Smooth muscle cell (in vitro differentiated cells): ENCODE measurements around the gene TRIM22. TPM values are rescaled to one million over a fixed set of nuclear protein-coding genes. Genes with fewer than 3 reads are reported as not detected.

Source experiments
- polyA plus RNA-seq: library from polyadenylated mRNA; unstranded; fragments of >200 nt; fragmentation: Nextera tagmentation; extraction: Ambion mirVana; gene quantifications from 2 replicates; pipeline ENCODE4 v1.2.1, GENCODE V29; 2016
- total RNA-seq: library from RNA; depleted of rRNA; stranded (reverse); fragments of >200 nt; gene quantifications from 2 replicates; pipeline ENCODE4 v1.2.3, GENCODE V29; 2014

Gene TRIM22
- total and polyA plus RNA-seq, 2 experiments from 2014 or later = 26.1 to 34.4 TPM

Other genes with a start within 250 kb of the TRIM22 start
- gene OR51I1, start 248.3 kb upstream of the TRIM22 start, total RNA-seq = not detected in 2 replicates
- not detected in 2 replicates for gene OR51I1, start 248.3 kb upstream of the TRIM22 start, polyA plus RNA-seq
- not detected in 2 replicates for gene OR51I2, start 240.5 kb upstream of the TRIM22 start, total RNA-seq
- gene OR51I2, start 240.5 kb upstream of the TRIM22 start, polyA plus RNA-seq = not detected in 2 replicates
- gene OR52D1, start 201.1 kb upstream of the TRIM22 start, total RNA-seq = not detected in 2 replicates
- gene OR52D1, start 201.1 kb upstream of the TRIM22 start, polyA plus RNA-seq = not detected in 2 replicates
- gene UBQLN3, start 179.8 kb upstream of the TRIM22 start, total RNA-seq = 0.13 and 0.27 TPM in 2 replicates
- 0.45 TPM in 1 of 2 replicates, not detected in the other for gene UBQLN3, start 179.8 kb upstream of the TRIM22 start, polyA plus RNA-seq
- gene UBQLNL, start 173.1 kb upstream of the TRIM22 start, total RNA-seq = 0.31 and 0.58 TPM in 2 replicates
- gene UBQLNL, start 173.1 kb upstream of the TRIM22 start, polyA plus RNA-seq = 0.14 TPM in 1 of 2 replicates, not detected in the other
- gene OR52H1, start 141.2 kb upstream of the TRIM22 start, total RNA-seq = not detected in 2 replicates
- gene OR52H1, start 141.2 kb upstream of the TRIM22 start, polyA plus RNA-seq = not detected in 2 replicates
- gene OR52B6, start 108.9 kb upstream of the TRIM22 start, total RNA-seq = not detected in 2 replicates
- not detected in 2 replicates for gene OR52B6, start 108.9 kb upstream of the TRIM22 start, polyA plus RNA-seq
- 5.6 and 10.0 TPM in 2 replicates for gene TRIM6, start 93.2 kb upstream of the TRIM22 start, total RNA-seq
- 3.7 and 11.7 TPM in 2 replicates for gene TRIM6, start 93.2 kb upstream of the TRIM22 start, polyA plus RNA-seq
- gene TRIM34, start 64.8 kb upstream of the TRIM22 start, total RNA-seq = 6.7 and 7.5 TPM in 2 replicates
- 4.1 and 6.3 TPM in 2 replicates for gene TRIM34, start 64.8 kb upstream of the TRIM22 start, polyA plus RNA-seq
- gene TRIM5, start 4.7 kb upstream of the TRIM22 start, total RNA-seq = 22.2 and 27.6 TPM in 2 replicates
- 16.4 and 18.0 TPM in 2 replicates for gene TRIM5, start 4.7 kb upstream of the TRIM22 start, polyA plus RNA-seq
- not detected in 2 replicates for gene OR56B1, start 46.7 kb downstream of the TRIM22 start, total RNA-seq
- not detected in 2 replicates for gene OR56B1, start 46.7 kb downstream of the TRIM22 start, polyA plus RNA-seq
- 0.40 and 1.9 TPM in 2 replicates for gene OR52N4, start 64.5 kb downstream of the TRIM22 start, total RNA-seq
- gene OR52N4, start 64.5 kb downstream of the TRIM22 start, polyA plus RNA-seq = not detected in 2 replicates
- not detected in 2 replicates for gene OR52N5, start 93.6 kb downstream of the TRIM22 start, total RNA-seq
- not detected in 2 replicates for gene OR52N5, start 93.6 kb downstream of the TRIM22 start, polyA plus RNA-seq
- gene OR52N1, start 101.5 kb downstream of the TRIM22 start, total RNA-seq = not detected in 2 replicates
- gene OR52N1, start 101.5 kb downstream of the TRIM22 start, polyA plus RNA-seq = not detected in 2 replicates
- gene OR52N2, start 119.1 kb downstream of the TRIM22 start, total RNA-seq = not detected in 2 replicates
- not detected in 2 replicates for gene OR52N2, start 119.1 kb downstream of the TRIM22 start, polyA plus RNA-seq
- not detected in 2 replicates for gene OR52E6, start 152.1 kb downstream of the TRIM22 start, total RNA-seq
- gene OR52E6, start 152.1 kb downstream of the TRIM22 start, polyA plus RNA-seq = not detected in 2 replicates
- not detected in 2 replicates for gene OR52E8, start 167.9 kb downstream of the TRIM22 start, total RNA-seq
- not detected in 2 replicates for gene OR52E8, start 167.9 kb downstream of the TRIM22 start, polyA plus RNA-seq
- gene OR52E4, start 190.8 kb downstream of the TRIM22 start, total RNA-seq = 0.22 TPM in 1 of 2 replicates, not detected in the other
- not detected in 2 replicates for gene OR52E4, start 190.8 kb downstream of the TRIM22 start, polyA plus RNA-seq
- not detected in 2 replicates for gene OR52E5, start 203.4 kb downstream of the TRIM22 start, total RNA-seq
- gene OR52E5, start 203.4 kb downstream of the TRIM22 start, polyA plus RNA-seq = not detected in 2 replicates